Prostate gland (tissue), 2 donors: Measurements from ENCODE around the gene HIGD2A.

Experiments
- CTCF ChIP-seq, 4 experiments: fragments of 200-600 bp in 2 of 4; fragments of 450-650 bp in 2 of 4; sonication (generic) in 2 of 4; IDR thresholded peaks; 1 replicate in 3 of 4; 2 replicates in 1 of 4; pipeline ENCODE4 v1.5.1; 2016 to 2019; ENCODE audit warnings: antibody characterized with exemption in 4 of 4, mild to moderate bottlenecking in 2 of 4, moderate library complexity in 2 of 4
- POLR2AphosphoS5 ChIP-seq: sonication (generic); formaldehyde crosslinking; IDR thresholded peaks from one replicate; pipeline ENCODE4 v1.6.1; 2017; ENCODE audit warnings: antibody characterized with exemption

GRCh38 chr5:176425138-176425537, 36.6 kb downstream of the HIGD2A start:
- TF ChIP-seq CTCF (IDR thresholded peaks at IDR 0.05) (no peak), POLR2AphosphoS5 (no peak)
